MM.1S (cell line): Measurements from ENCODE around the gene CRNN.
A peak's percentile ranks its signal among the peaks of the same experiment; 100 is the strongest.

Experiments
- DNase-seq: peaks from one replicate; pipeline ENCODE4 v3.0.0-alpha.2; 2015
- H2AFZ ChIP-seq: fragments of 300-600 bp; sonication (generic); 2 replicates; pipeline ENCODE4 v1.6.0; 2016; ENCODE audit warnings: antibody characterized with exemption, low read length
- H3F3A ChIP-seq: fragments of 300-600 bp; sonication (generic); 2 replicates; pipeline ENCODE4 v1.6.1; 2016; ENCODE audit warnings: mild to moderate bottlenecking, antibody characterized with exemption, low read length, moderate library complexity, mixed read lengths; ENCODE audit not compliant: insufficient read depth
- H3K27ac ChIP-seq: fragments of 300-600 bp; sonication (generic); 2 replicates; pipeline ENCODE4 v1.5.1; 2016; ENCODE audit warnings: mild to moderate bottlenecking, low read length
- H3K27me3 ChIP-seq: fragments of 300-600 bp; sonication (generic); replicated peaks from 2 replicates; pipeline ENCODE4 v1.6.0; 2016; ENCODE audit warnings: low read length; ENCODE audit not compliant: insufficient read depth
- H3K36me3 ChIP-seq: fragments of 300-600 bp; sonication (generic); replicated peaks from 2 replicates; pipeline ENCODE4 v1.6.1; 2016; ENCODE audit warnings: mild to moderate bottlenecking, low read length, mixed read lengths; ENCODE audit not compliant: insufficient read depth
- H3K4me1 ChIP-seq: fragments of 300-600 bp; sonication (generic); 2 replicates; pipeline ENCODE4 v1.6.1; 2016; ENCODE audit warnings: low read length, mixed read lengths
- H3K4me2 ChIP-seq: fragments of 300-600 bp; sonication (generic); 2 replicates; pipeline ENCODE4 v1.6.0; 2016; ENCODE audit warnings: low read depth, low read length
- H3K4me3 ChIP-seq: fragments of 300-600 bp; sonication (generic); 2 replicates; pipeline ENCODE4 v1.5.1; 2016; ENCODE audit warnings: low read length, mixed read lengths
- H3K79me2 ChIP-seq: fragments of 300-600 bp; sonication (generic); 2 replicates; pipeline ENCODE4 v1.6.1; 2016; ENCODE audit warnings: mixed run types, low read length, mixed read lengths
- H3K9ac ChIP-seq: fragments of 300-600 bp; sonication (generic); 2 replicates; pipeline ENCODE4 v1.6.1; 2016; ENCODE audit warnings: low read length, mixed read lengths
- H3K9me2 ChIP-seq: fragments of 300-600 bp; sonication (generic); replicated peaks from 2 replicates; pipeline ENCODE4 v1.6.1; 2016; ENCODE audit warnings: mild to moderate bottlenecking, low read length, mixed read lengths; ENCODE audit not compliant: insufficient read depth
- H3K9me3 ChIP-seq: fragments of 300-600 bp; sonication (generic); replicated peaks from 2 replicates; pipeline ENCODE4 v1.6.1; 2016; ENCODE audit warnings: mild to moderate bottlenecking, low read length, mixed read lengths; ENCODE audit not compliant: insufficient read depth
- H4K20me1 ChIP-seq: fragments of 300-600 bp; sonication (generic); 2 replicates; pipeline ENCODE4 v1.6.1; 2016; ENCODE audit warnings: mild to moderate bottlenecking, low read length, moderate library complexity, mixed read lengths; ENCODE audit not compliant: insufficient read depth
- CTCF ChIP-seq: fragments of 300-600 bp; sonication (generic); IDR thresholded peaks from 2 replicates; pipeline ENCODE4 v1.5.1; 2016; ENCODE audit warnings: antibody characterized with exemption, low read length, mixed read lengths
- EZH2 ChIP-seq: fragments of 300-600 bp; sonication (generic); optimal IDR thresholded peaks from 2 replicates; pipeline ENCODE3; 2017; ENCODE audit warnings: low read depth, mild to moderate bottlenecking, antibody characterized with exemption, low read length, mixed read lengths
- EZH2phosphoT487 ChIP-seq: fragments of 300-600 bp; sonication (generic); IDR thresholded peaks from 2 replicates; pipeline ENCODE4 v1.6.1; 2018; ENCODE audit warnings: antibody characterized with exemption, low read length

Gene CRNN

DNA sequence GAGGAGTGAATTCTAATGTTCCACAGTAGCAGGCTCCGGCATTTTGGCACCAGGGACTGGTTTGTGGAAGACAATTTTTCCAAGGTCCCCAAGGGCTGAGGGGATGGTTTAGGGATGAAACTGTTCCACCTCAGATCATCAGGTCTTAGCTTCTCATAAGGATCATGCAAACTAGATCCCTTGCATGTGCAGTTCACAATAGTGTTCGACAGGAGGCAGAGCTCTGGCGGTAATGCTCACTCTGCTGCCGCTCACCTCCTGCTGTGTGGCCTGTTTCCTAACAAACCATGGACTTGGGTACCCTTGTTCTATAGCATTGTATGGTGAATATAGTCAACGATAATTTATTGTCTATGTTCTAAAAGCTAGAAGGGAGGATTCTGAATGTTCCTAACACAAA is 16.6 kb downstream of the CRNN start:
- H3K9me2 ChIP-seq: no peaks in the 10 kb centered on the region
- H3K4me2 ChIP-seq: no peak overlapping the region
- H3K27ac ChIP-seq: no peak overlapping the region
- H2AFZ ChIP-seq: no peak overlapping the region
- peaks cover 22% of the 10 kb centered on the region for H3F3A ChIP-seq
- H3K27me3 ChIP-seq: no peaks in the 10 kb centered on the region
- H3K4me1 ChIP-seq: peaks cover 32% of the 10 kb centered on the region
- H3K9me3 ChIP-seq: no peaks in the 10 kb centered on the region
- H3K79me2 ChIP-seq: no peaks in the 10 kb centered on the region
- no peak for DNase-seq
- H3K9ac ChIP-seq: no peak overlapping the region
- H4K20me1 ChIP-seq: no peaks in the 10 kb centered on the region
- no peak overlapping the region for H3K4me3 ChIP-seq
- TF ChIP-seq CTCF (no peak), EZH2 (no peak), EZH2phosphoT487 (no peak)
- no peaks in the 10 kb centered on the region for H3K36me3 ChIP-seq

GRCh38 chr1:152394151-152394550 is 19.9 kb downstream of the CRNN start:
- H3K4me1 ChIP-seq: peaks cover 41% of the 10 kb centered on the region
- H3K79me2 ChIP-seq: no peaks in the 10 kb centered on the region
- H3K4me3 ChIP-seq: peak overlapping the region; percentile 16; the same call in 1 of the 2 replicates
- H3K27ac ChIP-seq: peak overlapping the region; percentile 13; the same call in 1 of the 2 replicates
- H3F3A ChIP-seq: peaks cover 24% of the 10 kb centered on the region
- TF ChIP-seq CTCF: no peak
- TF ChIP-seq EZH2: no peak
- no peak for TF ChIP-seq EZH2phosphoT487
- no peaks in the 10 kb centered on the region for H3K9me3 ChIP-seq
- peak overlapping the region; percentile 52 for H3K4me2 ChIP-seq
- no peaks in the 10 kb centered on the region for H3K27me3 ChIP-seq
- H3K9me2 ChIP-seq: no peaks in the 10 kb centered on the region
- H4K20me1 ChIP-seq: no peaks in the 10 kb centered on the region
- H2AFZ ChIP-seq: no peak overlapping the region
- no peak overlapping the region for H3K9ac ChIP-seq
- DNase-seq: peak; percentile 71
- H3K36me3 ChIP-seq: no peaks in the 10 kb centered on the region

GRCh38 chr1:152392909-152393308 is 21.2 kb downstream of the CRNN start:
- Histone ChIP-seq H3K4me3 (no peak overlapping the region), H4K20me1 (no peaks in the 10 kb centered on the region), H3K79me2 (no peaks in the 10 kb centered on the region), H3K36me3 (no peaks in the 10 kb centered on the region), H3K9me3 (no peaks in the 10 kb centered on the region), H3F3A (peaks cover 24% of the 10 kb centered on the region), H3K27me3 (no peaks in the 10 kb centered on the region), H3K4me1 (peaks cover 41% of the 10 kb centered on the region), H3K4me2 (peak overlapping the region; percentile 52), H3K9ac (no peak overlapping the region), H3K27ac (peak overlapping the region; percentile 13; the same call in 1 of the 2 replicates), H2AFZ (no peak overlapping the region), H3K9me2 (no peaks in the 10 kb centered on the region)
- TF ChIP-seq EZH2 (no peak), EZH2phosphoT487 (no peak), CTCF (no peak; the same call in 1 of the 2 replicates)
- peak; percentile 94 for DNase-seq
